Suprapubic skin (tissue), 4 donors: ENCODE results near the gene CHCHD4. TPM values are rescaled to one million over a fixed set of nuclear protein-coding genes. Genes with fewer than 3 reads are reported as not detected.

Experiments used
- DNase-seq, 2 donors: peaks; one replicate each; pipeline ENCODE4 v3.0.0-alpha.2; 2019; ENCODE audit warnings: low spot score in 2 of 2
- H3K27ac ChIP-seq: fragments of 200-600 bp; sonication (generic); one replicate; pipeline ENCODE4 v1.5.1; 2019
- H3K27me3 ChIP-seq: fragments of 200-600 bp; sonication (generic); one replicate; pipeline ENCODE4 v1.5.1; 2019
- H3K36me3 ChIP-seq: fragments of 200-600 bp; sonication (generic); one replicate; pipeline ENCODE4 v1.5.1; 2019
- H3K4me1 ChIP-seq: fragments of 200-600 bp; sonication (generic); one replicate; pipeline ENCODE4 v1.5.1; 2019
- H3K4me3 ChIP-seq: fragments of 200-600 bp; sonication (generic); one replicate; pipeline ENCODE4 v1.5.1; 2019; ENCODE audit warnings: mild to moderate bottlenecking
- H3K9me3 ChIP-seq: fragments of 200-600 bp; sonication (generic); one replicate; pipeline ENCODE4 v1.5.1; 2019
- EP300 ChIP-seq: sonication (generic); formaldehyde crosslinking; IDR thresholded peaks from one replicate; pipeline ENCODE4 v1.6.1; 2017; ENCODE audit warnings: antibody characterized with exemption
- POLR2A ChIP-seq, 2 donors: fragments of 450-650 bp; IDR thresholded peaks; one replicate each; pipeline ENCODE4 v1.6.1; 2017; ENCODE audit warnings: antibody characterized with exemption in 2 of 2, mild to moderate bottlenecking in 2 of 2, moderate library complexity in 2 of 2
- POLR2AphosphoS5 ChIP-seq, 3 donors: sonication (generic); formaldehyde crosslinking; IDR thresholded peaks; one replicate each; pipeline ENCODE4 v1.6.1; 2017; ENCODE audit warnings: antibody characterized with exemption in 3 of 3
- WGBS: methylation state at CpG from one replicate; pipeline ENCODE4 v1.1.5; 2018; 5-methylcytosine and 5-hydroxymethylcytosine counted together
- total RNA-seq, 4 donors: library from RNA; depleted of rRNA; stranded (reverse); fragments of >200 nt; gene quantifications; one replicate each; pipeline ENCODE4 v1.1.0, GENCODE V29; 2016
- TF ChIP-seq, protein P1 (sequence below), 2 donors: fragments of 200-600 bp in 1 of 2; fragments of 450-650 bp in 1 of 2; sonication (generic) in 1 of 2; IDR thresholded peaks; one replicate each; pipeline ENCODE4 v1.5.1; 2016 to 2019; ENCODE audit warnings: antibody characterized with exemption in 2 of 2, mild to moderate bottlenecking in 1 of 2, moderate library complexity in 1 of 2

Gene CHCHD4
- total RNA-seq, 4 donors from 2014 or later: 11.3 to 16.7 (median 12.5) TPM

DNA sequence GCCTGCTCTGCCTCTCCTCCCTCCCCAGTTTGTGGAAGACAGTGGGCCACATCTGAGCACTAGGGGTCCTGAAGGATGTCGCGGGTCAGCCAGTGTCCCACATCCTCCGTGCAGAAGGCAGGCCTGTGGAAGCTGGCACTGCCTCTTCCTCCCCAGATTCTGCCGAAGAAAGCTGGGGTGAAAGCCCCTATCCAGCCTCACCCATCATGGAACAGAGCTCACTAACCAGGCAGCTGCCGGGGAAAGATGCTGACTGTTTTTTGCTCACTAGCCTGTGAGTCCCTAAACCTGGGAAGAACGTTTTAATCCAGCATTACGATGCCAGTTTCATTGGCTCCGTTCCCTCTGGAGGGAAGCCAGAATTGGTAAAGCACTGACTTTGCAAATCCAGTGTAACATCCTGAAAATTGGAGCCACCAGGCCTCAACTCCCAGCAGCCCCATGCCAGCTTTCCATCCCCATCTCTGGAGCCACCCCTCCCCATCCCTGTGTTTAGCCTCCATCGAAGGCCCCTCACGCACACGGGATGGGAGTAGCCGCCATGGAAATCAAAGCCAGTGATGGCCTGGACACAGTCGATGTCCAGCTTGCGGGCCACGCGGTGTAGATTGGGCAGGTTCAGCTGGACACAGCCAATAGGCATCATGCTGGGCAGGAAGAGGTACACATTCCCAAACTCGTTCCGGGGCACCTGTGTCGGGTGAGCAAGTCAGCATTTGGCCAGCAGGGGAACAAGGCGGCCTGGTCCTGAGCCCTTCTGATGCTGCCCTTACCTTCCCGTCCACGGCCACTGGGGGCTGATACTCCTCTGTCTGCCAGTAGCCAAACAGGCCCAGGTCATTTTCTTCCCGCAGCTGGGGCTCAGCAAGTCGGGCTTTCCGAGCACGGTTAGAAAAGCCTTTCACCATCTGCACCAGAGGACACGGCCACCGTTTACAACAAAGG lies 23.6 kb upstream of the CHCHD4 start:
- peaks cover 32% of the 10 kb centered on the region for H3K4me1 ChIP-seq
- no peak overlapping the region for H3K4me3 ChIP-seq
- WGBS: 78% methylated on average over 25 of the region's 28 CpGs
- TF ChIP-seq EP300: no peak
- TF ChIP-seq, protein P1, sequence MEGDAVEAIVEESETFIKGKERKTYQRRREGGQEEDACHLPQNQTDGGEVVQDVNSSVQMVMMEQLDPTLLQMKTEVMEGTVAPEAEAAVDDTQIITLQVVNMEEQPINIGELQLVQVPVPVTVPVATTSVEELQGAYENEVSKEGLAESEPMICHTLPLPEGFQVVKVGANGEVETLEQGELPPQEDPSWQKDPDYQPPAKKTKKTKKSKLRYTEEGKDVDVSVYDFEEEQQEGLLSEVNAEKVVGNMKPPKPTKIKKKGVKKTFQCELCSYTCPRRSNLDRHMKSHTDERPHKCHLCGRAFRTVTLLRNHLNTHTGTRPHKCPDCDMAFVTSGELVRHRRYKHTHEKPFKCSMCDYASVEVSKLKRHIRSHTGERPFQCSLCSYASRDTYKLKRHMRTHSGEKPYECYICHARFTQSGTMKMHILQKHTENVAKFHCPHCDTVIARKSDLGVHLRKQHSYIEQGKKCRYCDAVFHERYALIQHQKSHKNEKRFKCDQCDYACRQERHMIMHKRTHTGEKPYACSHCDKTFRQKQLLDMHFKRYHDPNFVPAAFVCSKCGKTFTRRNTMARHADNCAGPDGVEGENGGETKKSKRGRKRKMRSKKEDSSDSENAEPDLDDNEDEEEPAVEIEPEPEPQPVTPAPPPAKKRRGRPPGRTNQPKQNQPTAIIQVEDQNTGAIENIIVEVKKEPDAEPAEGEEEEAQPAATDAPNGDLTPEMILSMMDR (IDR thresholded peaks at IDR 0.05): no peak
- TF ChIP-seq POLR2AphosphoS5 (IDR thresholded peaks at IDR 0.05): no peak
- TF ChIP-seq POLR2A (IDR thresholded peaks at IDR 0.05): no peak
- peaks cover 69% of the 10 kb centered on the region for H3K36me3 ChIP-seq
- no peaks in the 10 kb centered on the region for H3K27me3 ChIP-seq
- no peak for DNase-seq
- no peak overlapping the region for H3K27ac ChIP-seq
- H3K9me3 ChIP-seq: no peaks in the 10 kb centered on the region

DNA sequence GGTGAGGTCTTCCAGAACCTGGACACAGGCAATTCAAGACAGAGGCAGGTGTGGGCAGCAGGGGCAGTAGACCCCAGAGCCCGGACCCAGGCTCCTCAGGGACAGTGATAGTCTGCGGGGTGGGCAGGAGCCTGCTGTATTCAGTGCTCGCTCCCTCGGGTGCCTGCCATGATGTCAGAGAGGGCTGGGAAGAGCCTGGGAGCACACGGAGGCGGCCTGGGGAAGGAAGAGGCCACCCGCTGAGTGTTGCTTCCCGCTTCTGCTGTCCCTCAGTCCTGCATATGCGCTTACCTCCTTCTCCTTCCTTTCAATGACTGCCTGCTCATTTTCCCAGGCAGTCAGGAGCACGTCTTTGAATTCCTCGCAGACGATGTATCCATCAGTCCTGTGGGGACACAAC lies 22.9 kb upstream of the CHCHD4 start:
- Histone ChIP-seq H3K36me3 (peaks cover 62% of the 10 kb centered on the region), H3K4me3 (no peak overlapping the region), H3K27ac (no peak overlapping the region), H3K4me1 (peaks cover 39% of the 10 kb centered on the region), H3K27me3 (no peaks in the 10 kb centered on the region), H3K9me3 (no peaks in the 10 kb centered on the region)
- WGBS: 90% methylated on average over 12 of the region's 12 CpGs
- DNase-seq: no peak
- no peak for TF ChIP-seq POLR2A (IDR thresholded peaks at IDR 0.05)
- TF ChIP-seq EP300: no peak
- TF ChIP-seq, protein P1 (IDR thresholded peaks at IDR 0.05): no peak

DNA sequence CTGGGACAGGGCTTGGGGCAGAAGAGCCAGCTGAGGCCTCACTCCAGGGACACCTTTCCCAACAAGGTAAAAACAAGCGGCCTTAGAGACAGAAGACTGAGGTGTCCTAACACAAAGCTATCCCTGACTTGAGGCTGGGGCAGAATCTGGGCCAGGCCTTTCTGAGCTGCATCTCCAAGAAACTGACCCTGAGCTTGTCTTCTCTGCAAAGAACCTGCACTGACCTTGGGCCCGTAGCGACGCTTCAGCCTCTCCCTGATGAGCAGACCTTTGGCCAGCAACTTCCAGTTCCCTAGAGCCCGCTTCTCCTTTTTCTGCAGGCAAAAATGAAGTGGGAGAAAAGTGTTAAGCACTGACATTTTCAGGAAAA lies 22.4 kb upstream of the CHCHD4 start:
- Histone ChIP-seq H3K4me3 (no peak overlapping the region), H3K9me3 (no peaks in the 10 kb centered on the region), H3K27ac (peak overlapping the region; percentile 94), H3K27me3 (no peaks in the 10 kb centered on the region), H3K36me3 (peaks cover 58% of the 10 kb centered on the region), H3K4me1 (peaks cover 43% of the 10 kb centered on the region)
- TF ChIP-seq POLR2AphosphoS5 (IDR thresholded peaks at IDR 0.05) (no peak), POLR2A (IDR thresholded peaks at IDR 0.05) (no peak)
- 82% methylated on average over 5 of the region's 5 CpGs for WGBS
- DNase-seq: no peak

DNA sequence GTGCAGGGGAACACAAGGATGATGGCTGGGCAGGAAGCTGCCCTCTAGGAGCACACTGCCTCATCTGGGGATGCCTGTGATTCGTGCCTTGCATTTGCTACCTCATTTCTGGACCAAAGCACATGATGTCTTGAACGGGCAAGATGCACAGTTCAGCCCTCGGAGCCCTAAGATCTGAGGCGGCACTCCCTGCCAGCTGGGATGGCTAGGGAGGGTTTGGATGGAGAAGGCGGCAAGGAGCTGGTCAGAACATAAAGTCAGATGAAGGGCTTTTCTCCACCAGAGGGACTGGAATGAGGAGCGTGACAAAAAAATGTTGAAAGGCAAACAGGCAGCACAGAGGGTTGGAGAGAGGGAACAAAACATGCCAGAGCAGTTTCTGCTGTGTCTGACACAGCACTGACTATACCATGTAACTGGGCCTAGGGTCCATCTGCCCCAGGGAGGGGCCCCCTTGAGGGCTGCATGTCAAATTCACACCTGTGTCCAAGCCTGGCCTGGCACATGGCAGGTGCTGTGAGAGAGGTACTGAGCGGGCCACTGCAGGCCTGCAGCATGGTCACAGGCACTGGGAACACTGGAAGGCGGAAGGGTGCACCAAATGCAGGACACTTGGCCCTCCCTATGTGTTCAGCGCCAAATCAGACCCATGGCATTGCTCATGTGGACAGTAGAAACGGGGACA lies 21.9 kb upstream of the CHCHD4 start:
- DNase-seq: no peak

DNA sequence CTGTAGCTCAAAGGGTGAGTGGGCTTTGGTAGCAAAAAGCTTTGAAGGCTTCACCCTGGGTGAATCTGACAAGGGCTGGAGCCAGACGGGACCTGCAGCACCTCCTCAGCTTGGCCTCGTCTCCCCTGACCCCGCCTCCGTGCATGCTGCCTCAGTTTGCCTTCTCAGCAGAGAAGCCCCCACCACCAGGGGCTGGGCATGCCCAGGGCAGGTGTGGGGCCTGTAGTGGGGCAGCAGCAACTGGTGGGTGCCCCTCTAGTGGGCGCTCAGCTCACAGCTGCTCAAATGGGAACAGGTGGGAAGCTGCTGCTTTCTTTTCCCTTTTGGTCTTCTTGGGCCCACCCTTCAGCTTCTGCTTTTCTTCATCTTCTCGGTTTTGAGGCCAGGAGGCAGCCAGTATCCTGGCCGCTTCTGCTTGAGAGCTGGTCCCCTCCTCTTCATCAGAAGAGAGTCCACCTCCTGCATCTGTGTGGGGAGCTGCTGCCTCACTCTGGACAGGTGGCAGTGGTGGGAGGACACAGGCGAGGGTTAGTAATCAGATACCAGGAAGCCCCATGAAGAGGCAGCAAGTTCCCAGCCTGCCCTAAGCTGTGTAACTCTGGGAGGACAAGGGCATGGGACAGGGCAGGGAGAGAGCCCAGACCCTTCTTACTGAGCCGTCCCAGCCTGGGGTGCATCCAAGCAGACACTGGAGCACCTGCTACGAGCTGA lies 21.2 kb upstream of the CHCHD4 start:
- H3K27me3 ChIP-seq: no peaks in the 10 kb centered on the region
- H3K4me3 ChIP-seq: no peak overlapping the region
- TF ChIP-seq, protein P1 (IDR thresholded peaks at IDR 0.05): no peak
- TF ChIP-seq EP300 (no peak), POLR2A (IDR thresholded peaks at IDR 0.05) (no peak), POLR2AphosphoS5 (IDR thresholded peaks at IDR 0.05) (no peak)
- H3K9me3 ChIP-seq: no peaks in the 10 kb centered on the region
- peaks cover 58% of the 10 kb centered on the region for H3K36me3 ChIP-seq
- 76% methylated on average over 8 of the region's 10 CpGs for WGBS
- H3K4me1 ChIP-seq: peaks cover 51% of the 10 kb centered on the region
- H3K27ac ChIP-seq: peak overlapping the region; percentile 94
- no peak for DNase-seq

More for the DNA sequence above, 21.9 kb upstream of the CHCHD4 start:
- H3K4me1 ChIP-seq: peaks cover 48% of the 10 kb centered on the region
- H3K9me3 ChIP-seq: no peaks in the 10 kb centered on the region
- H3K4me3 ChIP-seq: no peak overlapping the region
- H3K27me3 ChIP-seq: no peaks in the 10 kb centered on the region
- peak overlapping the region; percentile 94 for H3K27ac ChIP-seq
- TF ChIP-seq POLR2A (IDR thresholded peaks at IDR 0.05) (no peak), POLR2AphosphoS5 (IDR thresholded peaks at IDR 0.05) (no peak), EP300 (no peak)
- TF ChIP-seq, protein P1 (IDR thresholded peaks at IDR 0.05): no peak
- peaks cover 58% of the 10 kb centered on the region for H3K36me3 ChIP-seq
- WGBS: 85% methylated on average over 10 of the region's 10 CpGs
